Upper lobe of left lung (tissue), 4 donors: ENCODE data around the gene SAP130.

Source experiments
- EP300 ChIP-seq, 4 donors: sonication (generic); formaldehyde crosslinking; IDR thresholded peaks; one replicate each; pipeline ENCODE4 v1.5.1; 2017; ENCODE audit warnings: antibody characterized with exemption in 4 of 4, control low read depth in 2 of 4
- TF ChIP-seq, protein P1 (sequence below), 6 experiments: fragments of 450-650 bp in 4 of 6; fragments of 200-600 bp in 2 of 6; sonication (generic) in 2 of 6; IDR thresholded peaks; one replicate each; pipeline ENCODE4 v1.5.1; 2016 to 2019; ENCODE audit warnings: antibody characterized with exemption in 6 of 6

DNA sequence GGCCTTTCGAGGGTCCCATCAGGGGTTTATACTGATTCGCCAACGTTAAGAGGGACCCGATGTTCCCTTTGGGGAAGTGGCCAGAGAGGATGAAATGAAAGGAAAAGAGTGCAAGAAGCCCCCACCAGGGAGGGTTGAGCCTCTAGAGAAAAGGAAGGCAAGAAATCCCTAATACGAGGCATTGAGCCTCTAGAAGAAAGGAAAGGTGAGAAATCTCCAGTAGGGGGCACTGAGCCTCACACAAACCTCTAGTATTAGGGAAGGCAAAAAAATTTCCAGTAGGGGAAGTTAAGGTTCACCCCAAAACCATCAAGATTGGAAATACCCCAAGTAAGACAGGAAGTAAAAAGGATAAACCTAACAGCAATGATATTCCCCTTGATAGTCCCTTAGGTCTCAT is 9.8 kb upstream of the SAP130 start:
- no peak for TF ChIP-seq EP300 (IDR thresholded peaks at IDR 0.05)
- TF ChIP-seq, protein P1, sequence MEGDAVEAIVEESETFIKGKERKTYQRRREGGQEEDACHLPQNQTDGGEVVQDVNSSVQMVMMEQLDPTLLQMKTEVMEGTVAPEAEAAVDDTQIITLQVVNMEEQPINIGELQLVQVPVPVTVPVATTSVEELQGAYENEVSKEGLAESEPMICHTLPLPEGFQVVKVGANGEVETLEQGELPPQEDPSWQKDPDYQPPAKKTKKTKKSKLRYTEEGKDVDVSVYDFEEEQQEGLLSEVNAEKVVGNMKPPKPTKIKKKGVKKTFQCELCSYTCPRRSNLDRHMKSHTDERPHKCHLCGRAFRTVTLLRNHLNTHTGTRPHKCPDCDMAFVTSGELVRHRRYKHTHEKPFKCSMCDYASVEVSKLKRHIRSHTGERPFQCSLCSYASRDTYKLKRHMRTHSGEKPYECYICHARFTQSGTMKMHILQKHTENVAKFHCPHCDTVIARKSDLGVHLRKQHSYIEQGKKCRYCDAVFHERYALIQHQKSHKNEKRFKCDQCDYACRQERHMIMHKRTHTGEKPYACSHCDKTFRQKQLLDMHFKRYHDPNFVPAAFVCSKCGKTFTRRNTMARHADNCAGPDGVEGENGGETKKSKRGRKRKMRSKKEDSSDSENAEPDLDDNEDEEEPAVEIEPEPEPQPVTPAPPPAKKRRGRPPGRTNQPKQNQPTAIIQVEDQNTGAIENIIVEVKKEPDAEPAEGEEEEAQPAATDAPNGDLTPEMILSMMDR (IDR thresholded peaks at IDR 0.05) = no peak
